HG03378 (cell line): ENCODE data around the gene OSBPL8.

ENCODE experiments used
- ATAC-seq: cut with Tn5 transposase; IDR thresholded peaks from one replicate; pipeline ENCODE4 v1.9.1; 2021; ENCODE audit warnings: mild to moderate bottlenecking, moderate library complexity; ENCODE audit not compliant: unreplicated experiment

Gene OSBPL8

GRCh38 chr12:76555797-76556196 is 3.8 kb downstream of the OSBPL8 start:
- no peak for ATAC-seq

- no peak for ATAC-seq
Observed at GRCh38 chr12:76555231-76555767, 4.3 kb downstream of the OSBPL8 start.

- no peak for ATAC-seq
Observed at GRCh38 chr12:76554405-76555230, 5.0 kb downstream of the OSBPL8 start.

- no peak for ATAC-seq
Observed at GRCh38 chr12:76552343-76552938, 7.1 kb downstream of the OSBPL8 start.

- ATAC-seq = no peak
Observed at GRCh38 chr12:76551482-76551888, 8.1 kb downstream of the OSBPL8 start.

GRCh38 chr12:76549131-76549530 is 10.4 kb downstream of the OSBPL8 start:
- ATAC-seq = no peak

- ATAC-seq = no peak
Observed at GRCh38 chr12:76548222-76548837, 11.2 kb downstream of the OSBPL8 start.

GRCh38 chr12:76547526-76547925 is 12.0 kb downstream of the OSBPL8 start:
- ATAC-seq = no peak

GRCh38 chr12:76546889-76547288 is 12.7 kb downstream of the OSBPL8 start:
- no peak for ATAC-seq

GRCh38 chr12:76545486-76545885 is 14.1 kb downstream of the OSBPL8 start:
- ATAC-seq = no peak

- no peak for ATAC-seq
Observed at GRCh38 chr12:76544601-76545261, 14.8 kb downstream of the OSBPL8 start.

GRCh38 chr12:76543813-76544347 is 15.7 kb downstream of the OSBPL8 start:
- ATAC-seq = no peak

GRCh38 chr12:76542908-76543307 is 16.7 kb downstream of the OSBPL8 start:
- no peak for ATAC-seq

- ATAC-seq = no peak
Observed at GRCh38 chr12:76539727-76540126, 19.8 kb downstream of the OSBPL8 start.

GRCh38 chr12:76537923-76538322 is 21.6 kb downstream of the OSBPL8 start:
- ATAC-seq = no peak

GRCh38 chr12:76536546-76536945 is 23.0 kb downstream of the OSBPL8 start:
- no peak for ATAC-seq

- no peak for ATAC-seq
Observed at GRCh38 chr12:76535170-76535569, 24.4 kb downstream of the OSBPL8 start.

GRCh38 chr12:76533331-76533730 is 26.2 kb downstream of the OSBPL8 start:
- ATAC-seq = no peak

- ATAC-seq = no peak
Observed at GRCh38 chr12:76532520-76532919, 27.1 kb downstream of the OSBPL8 start.

GRCh38 chr12:76531056-76531455 is 28.5 kb downstream of the OSBPL8 start:
- no peak for ATAC-seq

- no peak for ATAC-seq
Observed at GRCh38 chr12:76530516-76530915, 29.1 kb downstream of the OSBPL8 start.
